Measurements from ENCODE around the gene CSGALNACT2. TPM values are rescaled to one million over a fixed set of nuclear protein-coding genes. Genes with fewer than 3 reads are reported as not detected.

CSGALNACT2 gene
- total RNA-seq, 1 experiment from 2014 or later = 3.6 TPM

DNA sequence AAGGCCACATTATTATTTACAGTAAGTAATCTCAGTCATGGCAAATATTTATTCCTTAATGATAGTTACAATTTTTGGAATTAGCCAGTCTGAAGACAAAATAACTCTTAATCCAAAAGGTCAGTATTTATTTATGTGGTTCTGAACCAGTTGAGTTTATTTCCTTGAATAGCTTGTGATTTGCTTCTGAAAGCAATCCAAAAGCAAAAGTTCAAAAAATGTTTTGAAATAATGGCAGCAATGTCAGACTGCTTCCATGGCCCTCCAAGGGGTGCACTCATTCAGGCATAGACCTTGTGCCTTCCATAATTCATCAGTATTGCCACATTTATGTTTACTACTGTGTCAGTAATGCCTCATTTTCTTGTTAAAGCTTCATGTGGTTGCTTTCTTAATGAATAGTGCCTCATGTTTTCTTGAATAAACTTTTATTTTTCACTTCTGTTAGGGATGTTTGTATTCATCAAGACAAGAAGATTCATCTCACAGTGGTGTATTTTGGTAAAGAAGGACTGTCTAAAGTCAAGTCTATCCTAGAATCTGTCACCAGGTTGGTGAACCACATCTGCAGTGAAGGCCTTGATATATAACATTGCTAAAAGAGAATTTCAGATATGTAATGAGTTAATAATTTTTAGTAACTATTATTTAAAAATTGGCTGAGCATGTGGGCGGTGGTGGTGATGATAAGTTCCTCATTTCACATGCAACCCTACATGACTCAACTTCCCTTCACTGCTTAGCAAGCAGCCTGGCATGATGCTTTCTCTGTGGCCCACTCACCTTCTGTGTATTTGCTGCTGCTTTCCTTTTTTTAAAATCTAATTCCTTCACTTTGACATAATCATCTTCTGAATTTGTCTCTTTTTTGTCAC lies 22.0 kb downstream of the CSGALNACT2 start:
- intact Hi-C loops (cut with micrococcal nuclease) = no loop called here
- no peaks in the 10 kb centered on the region for H3K36me3 ChIP-seq (ENCODE audit: low read depth, low read length)
- no peaks in the 10 kb centered on the region; the same call in 1 of the 2 replicates for H3K4me1 ChIP-seq (ENCODE audit: insufficient read depth, low read length)
- POLR2A ChIA-PET (ENCODE audit: unreplicated experiment) = interaction anchor here (0.6 kb wide), 1 partner anchor 221 kb away, joined by 8 read pairs; no protein-coding TSS in a partner anchor
- H4K20me1 ChIP-seq (ENCODE audit: low read length) = 0 out of 2 replicates have a peak, but pooled peaks cover under 1% of the 10 kb centered on the region
- CTCF ChIA-PET = interaction anchor here (0.6 kb wide), 1 partner anchor 103 kb away, joined by 4 read pairs; no protein-coding TSS in a partner anchor
- DNase-seq = peak; percentile 33
- H3K4me3 ChIP-seq (ENCODE audit: low read length) = no peak overlapping the region
- no peaks in the 10 kb centered on the region for H3K27me3 ChIP-seq (ENCODE audit: low read length)
- H3K79me2 ChIP-seq (ENCODE audit: low read length) = no peaks in the 10 kb centered on the region
- no TSS peak for BruUV-seq (replicated peaks)
- no peak for TF ChIP-seq EZH2 (IDR thresholded peaks at IDR 0.05; ENCODE audit: low read length, unreplicated experiment)
- no peak for TF ChIP-seq EZH2phosphoT487 (IDR thresholded peaks at IDR 0.05; ENCODE audit: borderline replicate concordance, low read length)
- TF ChIP-seq, protein P1, sequence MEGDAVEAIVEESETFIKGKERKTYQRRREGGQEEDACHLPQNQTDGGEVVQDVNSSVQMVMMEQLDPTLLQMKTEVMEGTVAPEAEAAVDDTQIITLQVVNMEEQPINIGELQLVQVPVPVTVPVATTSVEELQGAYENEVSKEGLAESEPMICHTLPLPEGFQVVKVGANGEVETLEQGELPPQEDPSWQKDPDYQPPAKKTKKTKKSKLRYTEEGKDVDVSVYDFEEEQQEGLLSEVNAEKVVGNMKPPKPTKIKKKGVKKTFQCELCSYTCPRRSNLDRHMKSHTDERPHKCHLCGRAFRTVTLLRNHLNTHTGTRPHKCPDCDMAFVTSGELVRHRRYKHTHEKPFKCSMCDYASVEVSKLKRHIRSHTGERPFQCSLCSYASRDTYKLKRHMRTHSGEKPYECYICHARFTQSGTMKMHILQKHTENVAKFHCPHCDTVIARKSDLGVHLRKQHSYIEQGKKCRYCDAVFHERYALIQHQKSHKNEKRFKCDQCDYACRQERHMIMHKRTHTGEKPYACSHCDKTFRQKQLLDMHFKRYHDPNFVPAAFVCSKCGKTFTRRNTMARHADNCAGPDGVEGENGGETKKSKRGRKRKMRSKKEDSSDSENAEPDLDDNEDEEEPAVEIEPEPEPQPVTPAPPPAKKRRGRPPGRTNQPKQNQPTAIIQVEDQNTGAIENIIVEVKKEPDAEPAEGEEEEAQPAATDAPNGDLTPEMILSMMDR (conservative IDR thresholded peaks at IDR 0.05; ENCODE audit: low read depth, low read length) = no peak
- H3F3A ChIP-seq (ENCODE audit: low read length, unreplicated experiment) = no peaks in the 10 kb centered on the region
- no peaks in the 10 kb centered on the region for H3K9me2 ChIP-seq (replicated peaks; ENCODE audit: low read length)
- no peak overlapping the region for H3K9ac ChIP-seq (ENCODE audit: low read length)
- no peak for ATAC-seq
- no peaks in the 10 kb centered on the region for H3K9me3 ChIP-seq (ENCODE audit: low read length)
- no peak overlapping the region for H2AFZ ChIP-seq (ENCODE audit: low read length)
- no peak overlapping the region for H3K4me2 ChIP-seq (ENCODE audit: low read length)
- H3K27ac ChIP-seq (ENCODE audit: low read length) = no peak overlapping the region

DNA sequence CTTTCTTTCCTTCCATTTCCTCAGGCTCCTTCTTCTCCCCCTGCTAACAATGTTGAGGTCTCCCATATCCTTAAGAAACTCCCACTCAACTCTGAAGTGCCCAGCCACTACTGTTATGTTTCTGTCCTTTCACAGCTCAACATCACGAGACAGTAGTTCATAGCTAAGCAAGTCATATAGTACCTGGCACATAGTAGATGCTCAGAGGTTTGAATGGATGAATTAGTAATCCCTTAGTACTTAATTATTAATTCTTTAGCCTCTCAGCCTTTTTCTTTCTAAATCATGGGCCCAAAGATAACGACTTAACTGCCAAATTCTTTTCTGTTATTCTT lies 22.6 kb downstream of the CSGALNACT2 start:
- TF ChIP-seq EZH2 (IDR thresholded peaks at IDR 0.05; ENCODE audit: low read length, unreplicated experiment) (no peak), EZH2phosphoT487 (IDR thresholded peaks at IDR 0.05; ENCODE audit: borderline replicate concordance, low read length) (no peak)
- TF ChIP-seq, protein P1 (conservative IDR thresholded peaks at IDR 0.05; ENCODE audit: low read depth, low read length) = no peak
- POLR2A ChIA-PET (ENCODE audit: unreplicated experiment) = no interaction called here
- H3K4me1 ChIP-seq (ENCODE audit: insufficient read depth, low read length) = no peaks in the 10 kb centered on the region; the same call in 1 of the 2 replicates
- no peaks in the 10 kb centered on the region for H3K9me2 ChIP-seq (replicated peaks; ENCODE audit: low read length)
- H3K27me3 ChIP-seq (ENCODE audit: low read length) = no peaks in the 10 kb centered on the region
- no peaks in the 10 kb centered on the region for H4K20me1 ChIP-seq (ENCODE audit: low read length)
- no peak overlapping the region for H3K9ac ChIP-seq (ENCODE audit: low read length)
- H2AFZ ChIP-seq (ENCODE audit: low read length) = no peak overlapping the region
- ATAC-seq = no peak
- no peak overlapping the region for H3K27ac ChIP-seq (ENCODE audit: low read length)
- H3K79me2 ChIP-seq (ENCODE audit: low read length) = no peaks in the 10 kb centered on the region
- intact Hi-C loops (cut with micrococcal nuclease) = no loop called here
- no peak overlapping the region for H3K4me3 ChIP-seq (ENCODE audit: low read length)
- no peaks in the 10 kb centered on the region for H3K9me3 ChIP-seq (ENCODE audit: low read length)
- H3F3A ChIP-seq (ENCODE audit: low read length, unreplicated experiment) = no peaks in the 10 kb centered on the region
- CTCF ChIA-PET = no interaction called here
- no TSS peak for BruUV-seq (replicated peaks)
- no peaks in the 10 kb centered on the region for H3K36me3 ChIP-seq (ENCODE audit: low read depth, low read length)
- no peak overlapping the region for H3K4me2 ChIP-seq (ENCODE audit: low read length)
- DNase-seq = no peak

DNA sequence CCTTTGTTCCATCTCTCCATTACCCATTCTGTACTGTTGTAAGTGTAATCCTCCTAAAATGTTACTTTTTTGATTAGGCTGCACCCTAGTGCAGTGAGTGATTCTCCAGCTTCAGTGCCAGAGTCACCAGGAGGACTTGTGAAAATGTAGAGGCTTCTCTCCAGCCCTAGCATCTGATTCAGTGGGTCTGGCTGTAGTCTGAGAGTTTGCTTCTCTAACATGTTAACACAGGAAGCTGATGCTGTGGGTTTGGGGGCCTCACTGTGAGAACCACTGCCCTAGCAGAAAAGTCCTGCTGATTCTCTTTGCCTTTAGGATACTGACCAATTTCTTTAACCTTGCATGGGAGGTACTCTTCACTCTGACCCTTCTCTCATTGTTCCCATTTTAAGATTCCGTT lies 24.4 kb downstream of the CSGALNACT2 start:
- intact Hi-C loops (cut with micrococcal nuclease) = no loop called here
- Histone ChIP-seq H3K27ac (ENCODE audit: low read length) (no peak overlapping the region), H3K27me3 (ENCODE audit: low read length) (no peaks in the 10 kb centered on the region), H3K4me1 (ENCODE audit: insufficient read depth, low read length) (peaks cover 8% of the 10 kb centered on the region; the same call in 1 of the 2 replicates), H3K9me3 (ENCODE audit: low read length) (no peaks in the 10 kb centered on the region), H4K20me1 (ENCODE audit: low read length) (no peaks in the 10 kb centered on the region), H3K36me3 (ENCODE audit: low read depth, low read length) (no peaks in the 10 kb centered on the region), H3K79me2 (ENCODE audit: low read length) (no peaks in the 10 kb centered on the region), H3K4me3 (ENCODE audit: low read length) (no peak overlapping the region), H2AFZ (ENCODE audit: low read length) (no peak overlapping the region), H3F3A (ENCODE audit: low read length, unreplicated experiment) (no peaks in the 10 kb centered on the region), H3K9ac (ENCODE audit: low read length) (no peak overlapping the region), H3K9me2 (replicated peaks; ENCODE audit: low read length) (no peaks in the 10 kb centered on the region), H3K4me2 (ENCODE audit: low read length) (no peak overlapping the region)
- DNase-seq = no peak
- BruUV-seq (replicated peaks) = no TSS peak
- CTCF ChIA-PET = no interaction called here
- no peak for ATAC-seq
- POLR2A ChIA-PET (ENCODE audit: unreplicated experiment) = no interaction called here
- TF ChIP-seq, protein P1 (conservative IDR thresholded peaks at IDR 0.05; ENCODE audit: low read depth, low read length) = no peak
- TF ChIP-seq EZH2phosphoT487 (IDR thresholded peaks at IDR 0.05; ENCODE audit: borderline replicate concordance, low read length) (no peak), EZH2 (IDR thresholded peaks at IDR 0.05; ENCODE audit: low read length, unreplicated experiment) (no peak)
